Fibroblast of lung (primary cell): ENCODE results near the gene STXBP6.

ENCODE experiments used
- EZH2 ChIP-seq: IDR thresholded peaks from 2 replicates; pipeline ENCODE4 v1.5.1; 2012; ENCODE audit warnings: low read length, control low read depth, mild to moderate bottlenecking; ENCODE audit errors: missing control alignments
- TF ChIP-seq, protein P1 (sequence below), 2 donors: IDR thresholded peaks in 1 of 2; conservative IDR thresholded peaks in 1 of 2; 1 replicate in 1 of 2; 2 replicates in 1 of 2; pipeline ENCODE4 v1.5.1; 2011 to 2012; ENCODE audit warnings: low read length in 2 of 2, control low read depth in 1 of 2, inconsistent platforms in 1 of 2, low read depth in 1 of 2, mild to moderate bottlenecking in 1 of 2

GRCh38 chr14:24775950-24776349 lies 274.0 kb downstream of the STXBP6 start:
- TF ChIP-seq, protein P1, sequence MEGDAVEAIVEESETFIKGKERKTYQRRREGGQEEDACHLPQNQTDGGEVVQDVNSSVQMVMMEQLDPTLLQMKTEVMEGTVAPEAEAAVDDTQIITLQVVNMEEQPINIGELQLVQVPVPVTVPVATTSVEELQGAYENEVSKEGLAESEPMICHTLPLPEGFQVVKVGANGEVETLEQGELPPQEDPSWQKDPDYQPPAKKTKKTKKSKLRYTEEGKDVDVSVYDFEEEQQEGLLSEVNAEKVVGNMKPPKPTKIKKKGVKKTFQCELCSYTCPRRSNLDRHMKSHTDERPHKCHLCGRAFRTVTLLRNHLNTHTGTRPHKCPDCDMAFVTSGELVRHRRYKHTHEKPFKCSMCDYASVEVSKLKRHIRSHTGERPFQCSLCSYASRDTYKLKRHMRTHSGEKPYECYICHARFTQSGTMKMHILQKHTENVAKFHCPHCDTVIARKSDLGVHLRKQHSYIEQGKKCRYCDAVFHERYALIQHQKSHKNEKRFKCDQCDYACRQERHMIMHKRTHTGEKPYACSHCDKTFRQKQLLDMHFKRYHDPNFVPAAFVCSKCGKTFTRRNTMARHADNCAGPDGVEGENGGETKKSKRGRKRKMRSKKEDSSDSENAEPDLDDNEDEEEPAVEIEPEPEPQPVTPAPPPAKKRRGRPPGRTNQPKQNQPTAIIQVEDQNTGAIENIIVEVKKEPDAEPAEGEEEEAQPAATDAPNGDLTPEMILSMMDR (conservative IDR thresholded peaks at IDR 0.05 in 1 of 2, IDR thresholded peaks at IDR 0.05 in 1 of 2; ENCODE audit: low read depth in 1 of 2, low read length in 2 of 2): no peak
- TF ChIP-seq EZH2: no peak
